Hepatocyte (in vitro differentiated cells): ENCODE results near the gene CXorf65. TPM values are rescaled to one million over a fixed set of nuclear protein-coding genes. Genes with fewer than 3 reads are reported as not detected.

ENCODE experiments used
- DNase-seq: peaks from one replicate; pipeline ENCODE4 v3.0.0-alpha.2; 2016; ENCODE audit warnings: low spot score
- H2AFZ ChIP-seq: fragments of 200-600 bp; sonication (generic); 2 replicates; pipeline ENCODE4 v1.6.0; 2016; ENCODE audit warnings: antibody characterized with exemption, mild to moderate bottlenecking
- H3K27ac ChIP-seq: fragments of 200-600 bp; sonication (generic); 2 replicates; pipeline ENCODE4 v1.5.1; 2016; ENCODE audit warnings: mild to moderate bottlenecking
- H3K27me3 ChIP-seq: fragments of 200-600 bp; sonication (generic); 2 replicates; pipeline ENCODE4 v1.6.1; 2016
- H3K36me3 ChIP-seq: fragments of 200-600 bp; sonication (generic); replicated peaks from 2 replicates; pipeline ENCODE4 v1.5.1; 2016; ENCODE audit warnings: low read depth; ENCODE audit not compliant: insufficient read depth
- H3K4me1 ChIP-seq: fragments of 200-600 bp; sonication (generic); 2 replicates; pipeline ENCODE4 v1.5.1; 2016; ENCODE audit warnings: mild to moderate bottlenecking, moderate library complexity; ENCODE audit not compliant: insufficient read depth
- H3K4me2 ChIP-seq: fragments of 200-600 bp; sonication (generic); 2 replicates; pipeline ENCODE4 v1.6.0; 2016
- H3K4me3 ChIP-seq: fragments of 200-600 bp; sonication (generic); 2 replicates; pipeline ENCODE4 v1.5.1; 2016; ENCODE audit warnings: mild to moderate bottlenecking
- H3K79me2 ChIP-seq: fragments of 200-600 bp; sonication (generic); 2 replicates; pipeline ENCODE4 v1.6.0; 2017; ENCODE audit warnings: mild to moderate bottlenecking
- H3K9me2 ChIP-seq: fragments of 200-600 bp; sonication (generic); replicated peaks from 2 replicates; pipeline ENCODE4 v1.6.0; 2017; ENCODE audit warnings: mild to moderate bottlenecking; ENCODE audit not compliant: insufficient read depth
- H3K9me3 ChIP-seq: fragments of 200-600 bp; sonication (generic); 2 replicates; pipeline ENCODE4 v1.5.1; 2016; ENCODE audit warnings: low read depth, mild to moderate bottlenecking
- H4K20me1 ChIP-seq: fragments of 200-600 bp; sonication (generic); 2 replicates; pipeline ENCODE4 v1.6.0; 2016; ENCODE audit warnings: mild to moderate bottlenecking; ENCODE audit not compliant: insufficient read depth, poor library complexity, severe bottlenecking
- CTCF ChIP-seq: fragments of 200-600 bp; sonication (generic); IDR thresholded peaks from 2 replicates; pipeline ENCODE4 v1.5.1; 2016; ENCODE audit warnings: antibody characterized with exemption, mild to moderate bottlenecking; ENCODE audit not compliant: poor library complexity
- EZH2 ChIP-seq: fragments of 200-600 bp; sonication (generic); IDR thresholded peaks from 2 replicates; pipeline ENCODE4 v1.6.1; 2016; ENCODE audit warnings: antibody characterized with exemption, mild to moderate bottlenecking, borderline replicate concordance
- EZH2phosphoT487 ChIP-seq: fragments of 200-600 bp; sonication (generic); IDR thresholded peaks from one replicate; pipeline ENCODE4 v1.6.1; 2018; ENCODE audit warnings: antibody characterized with exemption, mild to moderate bottlenecking, low read depth, moderate library complexity; ENCODE audit not compliant: unreplicated experiment, severe bottlenecking
- WGBS: methylation state at CpG from one replicate; pipeline ENCODE4 v1.1.6; 2016; ENCODE audit warnings: low lambda C conversion rate; ENCODE audit errors: missing lambda C conversion rate; 5-methylcytosine and 5-hydroxymethylcytosine counted together
- polyA plus RNA-seq: library from polyadenylated mRNA; unstranded; fragments of >200 nt; fragmentation: Nextera tagmentation; extraction: Ambion mirVana; gene quantifications from 2 replicates; pipeline ENCODE4 v1.2.1, GENCODE V29; 2016
- total RNA-seq: library from RNA; depleted of rRNA; stranded (reverse); fragments of >200 nt; gene quantifications from 2 replicates; pipeline ENCODE4 v1.2.3, GENCODE V29; 2014

The CXorf65 gene
- total and polyA plus RNA-seq, 2 experiments from 2014 or later, result not detected

- no peak for DNase-seq
- H3K4me2 ChIP-seq, result no peak overlapping the region
- H3K9me3 ChIP-seq, result no peaks in the 10 kb centered on the region
- no peak overlapping the region for H3K27ac ChIP-seq
- peaks cover 28% of the 10 kb centered on the region for H3K4me1 ChIP-seq
- no peaks in the 10 kb centered on the region for H3K36me3 ChIP-seq
- no peaks in the 10 kb centered on the region for H3K79me2 ChIP-seq
- no peak overlapping the region for H3K4me3 ChIP-seq
- no peak overlapping the region for H2AFZ ChIP-seq
- TF ChIP-seq EZH2 (no peak), CTCF (no peak), EZH2phosphoT487 (no peak)
- no peaks in the 10 kb centered on the region for H3K27me3 ChIP-seq
- WGBS, result 71% methylated on average over 4 of the region's 5 CpGs
- no peaks in the 10 kb centered on the region for H3K9me2 ChIP-seq
- H4K20me1 ChIP-seq, result no peaks in the 10 kb centered on the region
Observed at GRCh38 chrX:71098951-71099506, 7.5 kb downstream of the CXorf65 start.

- H3K9me2 ChIP-seq, result no peaks in the 10 kb centered on the region
- H4K20me1 ChIP-seq, result no peaks in the 10 kb centered on the region
- peak; percentile 41 for TF ChIP-seq CTCF
- TF ChIP-seq EZH2, result no peak
- peak overlapping the region; percentile 91 for H3K4me2 ChIP-seq
- no peaks in the 10 kb centered on the region for H3K36me3 ChIP-seq
- no peak overlapping the region for H2AFZ ChIP-seq
- peak; percentile 63 for DNase-seq
- no peaks in the 10 kb centered on the region for H3K9me3 ChIP-seq
- H3K4me1 ChIP-seq, result peaks cover 21% of the 10 kb centered on the region
- H3K27me3 ChIP-seq, result no peaks in the 10 kb centered on the region
- 46% methylated on average over 2 of the region's 2 CpGs for WGBS
- H3K79me2 ChIP-seq, result no peaks in the 10 kb centered on the region
- no peak overlapping the region for H3K4me3 ChIP-seq
- H3K27ac ChIP-seq, result no peak overlapping the region
Observed at GRCh38 chrX:71098302-71098701, 8.2 kb downstream of the CXorf65 start.

- no peaks in the 10 kb centered on the region for H3K9me2 ChIP-seq
- H3K4me3 ChIP-seq, result peak overlapping the region; percentile 43
- H3K27me3 ChIP-seq, result no peaks in the 10 kb centered on the region
- no peaks in the 10 kb centered on the region for H4K20me1 ChIP-seq
- peak overlapping the region; percentile 91 for H3K4me2 ChIP-seq
- TF ChIP-seq CTCF, result no peak
- H3K27ac ChIP-seq, result peak overlapping the region; percentile 65
- peaks cover 8% of the 10 kb centered on the region for H3K4me1 ChIP-seq
- WGBS, result 35% methylated on average over 9 of the region's 9 CpGs
- no peak overlapping the region for H2AFZ ChIP-seq
- H3K79me2 ChIP-seq, result no peaks in the 10 kb centered on the region
- H3K9me3 ChIP-seq, result no peaks in the 10 kb centered on the region
- no peaks in the 10 kb centered on the region for H3K36me3 ChIP-seq
- DNase-seq, result no peak
Observed at GRCh38 chrX:71096760-71097032, 9.8 kb downstream of the CXorf65 start.
